MV-4-11 (cell line): ENCODE measurements around the gene BRINP1.

ENCODE experiments used
- DNase-seq: peaks from one replicate; lab custom pipeline; 2025; lab: John Stamatoyannopoulos, UW

BRINP1 gene, protein sequence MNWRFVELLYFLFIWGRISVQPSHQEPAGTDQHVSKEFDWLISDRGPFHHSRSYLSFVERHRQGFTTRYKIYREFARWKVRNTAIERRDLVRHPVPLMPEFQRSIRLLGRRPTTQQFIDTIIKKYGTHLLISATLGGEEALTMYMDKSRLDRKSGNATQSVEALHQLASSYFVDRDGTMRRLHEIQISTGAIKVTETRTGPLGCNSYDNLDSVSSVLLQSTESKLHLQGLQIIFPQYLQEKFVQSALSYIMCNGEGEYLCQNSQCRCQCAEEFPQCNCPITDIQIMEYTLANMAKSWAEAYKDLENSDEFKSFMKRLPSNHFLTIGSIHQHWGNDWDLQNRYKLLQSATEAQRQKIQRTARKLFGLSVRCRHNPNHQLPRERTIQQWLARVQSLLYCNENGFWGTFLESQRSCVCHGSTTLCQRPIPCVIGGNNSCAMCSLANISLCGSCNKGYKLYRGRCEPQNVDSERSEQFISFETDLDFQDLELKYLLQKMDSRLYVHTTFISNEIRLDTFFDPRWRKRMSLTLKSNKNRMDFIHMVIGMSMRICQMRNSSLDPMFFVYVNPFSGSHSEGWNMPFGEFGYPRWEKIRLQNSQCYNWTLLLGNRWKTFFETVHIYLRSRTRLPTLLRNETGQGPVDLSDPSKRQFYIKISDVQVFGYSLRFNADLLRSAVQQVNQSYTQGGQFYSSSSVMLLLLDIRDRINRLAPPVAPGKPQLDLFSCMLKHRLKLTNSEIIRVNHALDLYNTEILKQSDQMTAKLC

DNA sequence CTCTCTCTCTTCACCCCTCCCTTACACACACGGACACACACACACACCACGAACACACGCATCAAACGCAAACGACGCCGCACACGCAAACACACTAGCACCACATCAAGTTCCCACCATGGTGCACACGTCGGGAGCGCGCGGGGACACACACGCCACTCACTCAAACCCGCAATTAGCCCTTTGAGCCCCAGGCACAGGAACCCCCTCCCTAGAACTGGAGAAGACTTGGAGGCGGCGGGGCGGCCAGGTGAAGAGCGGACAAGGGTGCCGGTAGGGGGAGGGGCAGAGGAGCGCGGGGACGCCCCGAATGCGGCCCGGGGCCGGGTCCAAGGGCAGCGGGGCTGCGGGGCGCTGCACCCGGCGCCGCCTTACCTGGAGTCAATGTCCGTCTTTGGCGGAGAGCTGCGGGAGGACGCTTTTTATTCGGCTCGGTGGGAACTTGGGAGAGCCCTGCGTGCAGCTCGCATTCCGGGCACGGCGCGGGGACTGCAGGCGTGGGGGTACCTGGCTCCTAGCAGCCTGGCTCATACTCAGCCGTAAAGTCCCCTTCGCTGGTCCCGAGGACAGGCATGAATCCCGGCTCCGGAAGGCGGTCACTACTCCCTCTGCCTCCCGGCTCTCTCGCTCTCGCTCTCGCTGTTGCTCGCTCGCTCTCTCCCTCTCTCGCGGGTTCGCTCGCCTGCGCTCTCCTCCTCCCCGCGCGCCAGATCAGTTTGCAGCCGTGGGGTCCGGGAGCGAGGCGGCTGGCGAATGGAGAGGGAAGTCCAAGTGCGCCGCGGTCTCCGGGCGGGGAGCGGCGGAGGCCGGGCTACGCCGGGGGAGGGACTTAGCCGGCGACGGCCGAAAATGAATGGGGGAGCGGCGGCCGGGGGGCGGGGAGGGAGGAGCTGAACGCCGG, at the start of gene BRINP1:
BRINP1 (minus strand) TSS at position 755 of the 901 bp plus-strand sequence. CDS start 56,080 bp downstream, outside the sequence.
- no peak for DNase-seq

DNA sequence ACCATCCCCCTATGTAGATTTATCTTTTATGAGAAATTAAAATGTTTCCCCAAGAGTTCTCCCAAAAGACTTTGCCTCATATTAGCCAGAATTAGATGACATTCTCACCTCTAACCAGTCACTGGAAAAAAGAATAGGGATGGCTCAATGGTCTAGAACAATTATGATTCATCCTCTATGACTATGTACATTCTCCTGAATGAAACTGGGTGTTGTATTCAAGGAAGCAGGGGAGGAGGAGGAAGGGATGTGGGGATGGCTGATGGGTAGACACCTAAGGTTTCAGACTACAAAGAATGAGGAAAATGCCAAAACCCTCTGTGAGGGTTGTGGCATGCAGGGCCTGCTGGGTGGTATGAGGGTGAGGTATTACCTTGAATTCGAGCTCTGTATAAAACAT, 49.5 kb upstream of the BRINP1 start:
- DNase-seq, result no peak

DNA sequence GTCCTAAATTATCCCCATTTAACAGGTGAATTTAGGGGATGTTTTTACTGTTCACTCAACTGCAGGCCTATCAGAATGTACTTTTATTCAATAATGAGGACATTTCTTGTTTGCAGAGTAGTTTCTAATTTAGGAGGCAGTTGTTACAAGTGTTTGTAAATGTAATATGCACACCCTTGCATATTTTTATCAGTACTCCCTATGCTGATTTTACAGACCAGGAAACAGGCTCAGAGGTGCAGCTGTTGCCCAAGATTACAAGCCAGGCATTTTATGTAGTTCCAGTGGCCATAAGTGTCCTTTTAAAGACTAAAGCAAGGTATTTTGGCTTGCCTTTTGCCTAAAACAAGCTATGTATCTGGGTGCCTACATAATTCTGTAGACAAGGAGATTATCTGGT, 47.6 kb upstream of the BRINP1 start:
- DNase-seq, result no peak

DNA sequence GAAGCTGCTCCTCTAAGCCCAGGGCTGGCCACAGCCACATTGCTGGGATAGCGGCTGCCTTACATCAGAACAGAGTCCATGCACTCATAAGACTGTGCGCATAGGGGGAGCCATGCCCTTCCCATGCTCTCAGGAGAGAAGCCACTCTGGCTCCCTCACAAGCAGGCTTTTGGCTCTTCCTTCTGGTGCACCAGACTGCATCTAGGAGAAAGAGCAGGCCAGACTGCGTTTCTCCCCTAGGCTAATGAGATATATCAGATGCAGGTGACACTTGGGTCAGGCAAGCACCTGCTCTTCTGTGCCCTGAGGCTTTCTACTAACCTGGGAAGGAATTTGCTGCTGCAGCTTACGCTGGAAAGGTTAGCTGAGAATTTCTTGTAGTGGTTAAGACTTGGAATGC, 43.2 kb upstream of the BRINP1 start:
- no peak for DNase-seq

DNA sequence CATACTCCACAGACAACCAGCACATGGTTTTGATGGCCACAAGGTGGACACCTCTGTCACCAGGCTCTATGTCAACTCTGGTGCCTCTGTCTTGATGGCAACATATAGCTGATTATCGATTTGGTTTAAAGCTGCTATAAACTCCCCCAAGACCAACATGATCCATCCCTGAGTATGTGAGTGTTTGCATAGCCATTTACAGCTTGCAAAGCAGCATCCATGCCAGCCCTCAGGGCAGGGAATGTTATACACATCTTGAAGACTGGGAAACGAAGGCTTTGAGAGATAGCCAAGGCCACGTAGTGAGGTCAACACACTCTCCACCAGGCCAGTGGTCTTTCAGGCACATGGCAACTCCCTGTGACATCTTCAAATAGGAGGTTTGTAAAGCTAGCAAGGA, 40.3 kb upstream of the BRINP1 start:
- DNase-seq, result no peak

DNA sequence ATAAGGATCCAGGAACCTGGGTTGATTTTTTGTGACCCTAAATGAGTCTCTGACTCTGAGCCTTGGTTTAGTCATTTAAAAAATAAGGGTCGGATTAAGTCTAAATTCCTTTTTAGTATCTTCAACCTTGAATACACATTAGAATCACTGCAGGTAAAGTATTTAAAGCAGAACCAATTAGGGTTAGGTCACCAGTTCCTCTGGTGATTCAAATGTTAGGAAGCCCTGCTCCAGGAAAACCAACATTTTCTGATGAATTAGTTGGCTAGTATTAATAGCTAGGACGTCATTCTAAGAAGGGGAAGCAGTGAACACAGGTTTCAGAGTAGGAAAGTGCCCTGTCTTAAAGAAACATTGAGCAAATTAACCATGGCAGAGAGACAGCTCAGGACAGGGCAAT, 31.4 kb upstream of the BRINP1 start:
- DNase-seq, result no peak

DNA sequence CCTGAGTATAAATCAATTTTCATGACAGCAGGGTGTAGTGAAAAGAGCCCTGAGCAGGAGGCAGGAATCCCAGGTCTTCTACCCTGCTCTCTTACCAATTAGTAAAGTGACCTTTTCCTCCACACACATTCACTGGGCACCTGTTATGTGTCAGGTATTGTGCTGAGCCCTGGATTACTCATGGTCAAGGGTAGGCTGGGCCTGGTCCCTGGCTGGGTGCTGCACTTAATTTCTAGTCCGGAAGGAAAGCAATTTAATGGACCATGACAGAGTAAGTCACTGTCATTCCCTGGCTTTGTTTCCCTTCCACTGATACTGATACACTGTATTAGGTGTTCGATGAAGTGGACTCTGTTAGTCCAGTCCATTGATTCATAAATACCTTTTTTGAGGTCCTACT, 29.1 kb upstream of the BRINP1 start:
- DNase-seq, result no peak

DNA sequence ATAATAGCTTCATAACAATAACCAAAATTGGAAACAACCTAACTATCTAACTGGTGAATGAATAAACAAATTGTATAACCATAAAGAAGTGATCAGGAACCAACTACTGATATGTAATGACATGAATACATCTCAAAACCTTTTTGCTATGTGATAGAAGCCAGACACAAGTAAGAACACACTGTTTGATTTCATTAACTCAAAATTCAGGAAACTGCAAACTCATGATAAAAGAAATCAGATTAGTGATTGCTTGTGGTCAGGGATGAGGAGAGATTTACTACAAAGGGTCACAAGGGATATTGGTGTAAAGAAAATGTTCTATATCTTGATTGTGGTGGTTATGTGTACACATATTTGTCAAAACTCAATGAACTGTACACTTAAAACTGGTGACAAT, 22.6 kb upstream of the BRINP1 start:
- no peak for DNase-seq

DNA sequence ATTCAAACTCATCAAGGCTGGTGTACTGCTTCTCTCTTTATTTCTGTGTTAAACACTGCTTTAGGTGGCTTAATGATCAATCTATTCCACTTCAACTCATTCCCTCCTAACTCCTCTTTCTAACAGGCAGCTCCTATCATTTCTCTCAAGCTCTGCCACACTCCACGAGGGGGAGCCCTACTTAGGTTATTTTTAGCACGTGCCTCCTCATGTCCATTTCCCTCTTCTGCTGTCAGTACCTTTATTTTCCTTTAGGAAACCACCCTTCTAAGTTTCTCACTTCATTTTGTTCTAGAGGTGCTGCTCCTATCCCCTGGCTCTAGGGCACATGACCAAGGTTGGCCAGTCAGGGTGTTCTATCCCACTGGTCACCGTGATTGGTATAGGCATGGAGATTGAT, 6.7 kb upstream of the BRINP1 start:
- DNase-seq, result peak; percentile 41

DNA sequence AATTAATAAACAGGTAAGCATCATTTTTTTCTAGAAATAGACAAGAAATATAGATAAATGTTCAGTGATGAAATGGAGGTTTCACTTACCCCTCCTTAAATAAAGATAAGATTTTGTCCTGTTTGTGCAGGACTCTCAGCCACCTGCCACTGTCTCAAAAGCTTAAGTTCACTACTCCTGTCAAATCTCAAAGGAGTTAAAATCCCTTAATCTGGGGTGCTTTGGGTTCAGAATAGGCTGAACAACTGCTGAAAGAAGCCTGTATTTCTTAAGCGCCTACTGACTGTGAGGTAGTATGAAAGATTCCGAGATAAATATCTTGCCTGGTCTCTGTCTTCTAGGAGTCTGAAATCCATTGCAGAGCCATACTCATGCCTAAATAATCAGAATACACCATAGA, 3.7 kb upstream of the BRINP1 start:
- no peak for DNase-seq

DNA sequence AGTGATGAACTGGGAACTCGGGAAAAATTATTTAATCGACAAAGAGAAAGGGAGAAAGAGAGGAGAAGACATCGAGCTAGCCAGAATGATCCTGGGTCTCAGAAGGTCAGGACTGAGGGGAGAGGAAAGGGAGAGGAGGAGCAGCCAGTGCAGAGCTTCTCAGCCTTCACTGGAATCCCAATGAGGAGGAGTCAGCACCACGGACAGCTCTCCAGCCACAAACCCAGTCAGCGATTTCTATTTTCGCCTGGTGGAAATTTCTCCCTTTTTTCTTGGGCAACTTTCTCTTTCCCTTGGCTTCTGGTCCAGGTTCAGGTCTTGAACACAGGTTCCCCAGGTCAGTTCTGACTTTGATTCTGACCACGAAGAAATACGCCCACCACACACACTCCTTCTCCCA, 1.6 kb upstream of the BRINP1 start:
- DNase-seq, result peak; percentile 7

DNA sequence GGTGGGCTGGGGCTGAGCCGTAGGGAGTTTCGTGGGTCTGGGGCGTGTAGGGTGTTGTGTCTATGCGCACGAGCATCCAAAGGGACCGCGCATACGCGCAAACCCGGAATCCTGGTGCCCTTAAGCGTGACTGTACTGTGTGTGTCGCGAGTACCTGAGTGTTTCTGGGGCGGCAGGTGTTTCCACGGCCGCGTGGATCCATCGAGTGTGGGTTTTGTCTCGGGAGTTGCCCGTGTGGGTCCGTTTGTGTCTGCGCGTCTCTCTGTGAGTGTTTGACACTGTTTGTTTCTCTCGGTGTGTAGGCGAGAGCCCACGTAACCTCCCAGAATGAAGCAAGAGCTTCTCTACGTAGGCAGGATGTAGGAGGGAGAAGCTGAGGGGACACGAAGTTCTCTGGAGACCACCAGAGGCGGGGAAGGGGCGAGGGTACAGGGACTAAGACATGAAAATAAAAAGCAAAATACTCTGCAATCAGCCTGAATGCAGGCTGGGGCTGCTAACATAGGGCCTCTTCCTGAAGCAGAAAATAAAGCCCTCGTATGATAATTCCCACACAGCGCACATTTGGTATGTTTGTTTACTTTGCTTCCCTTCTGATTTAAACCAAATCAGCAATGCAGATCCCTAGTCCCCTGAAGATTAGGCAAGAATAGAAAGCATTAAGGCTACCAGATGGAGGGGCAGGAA, 588 bp upstream of the BRINP1 start:
- no peak for DNase-seq

DNA sequence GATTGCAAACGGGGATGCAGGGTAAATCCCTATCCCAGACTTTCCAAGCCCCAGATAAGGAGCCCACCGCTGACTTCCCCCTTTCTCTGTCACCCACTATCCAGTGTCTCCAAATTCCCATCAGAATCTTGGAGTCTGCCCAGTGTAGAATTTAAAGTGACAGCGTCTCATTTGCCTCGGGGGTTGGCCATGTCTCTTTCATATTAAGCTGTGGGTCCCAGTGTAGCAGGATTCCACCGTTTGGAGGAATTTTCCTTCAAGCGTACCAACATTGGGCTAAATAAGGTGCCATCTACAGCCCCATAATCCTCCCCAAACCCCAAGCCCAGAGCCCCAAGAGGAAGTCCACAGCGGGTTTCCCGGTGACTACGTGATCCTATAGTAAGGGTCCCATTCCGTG, 1.1 kb downstream of the BRINP1 start:
- no peak for DNase-seq

DNA sequence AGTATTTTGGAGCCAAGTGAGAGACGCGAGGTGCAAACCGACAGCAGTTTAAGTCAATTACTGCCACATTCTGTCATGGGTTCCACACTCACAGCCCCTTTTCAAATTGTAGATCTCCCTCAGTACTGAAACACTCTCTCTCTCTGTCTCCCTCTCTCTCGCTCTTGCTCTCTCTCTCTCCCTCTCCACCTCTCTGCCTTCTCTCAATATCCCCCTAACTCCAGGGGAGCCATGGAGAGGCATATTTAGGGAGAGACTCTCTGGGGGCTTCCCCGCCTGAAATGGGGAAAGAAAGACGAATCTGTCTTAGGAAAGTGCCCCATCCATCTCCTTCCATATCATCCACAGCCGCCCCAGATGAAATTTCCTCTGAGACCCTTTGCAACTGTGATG, 1.6 kb downstream of the BRINP1 start:
- DNase-seq, result no peak

DNA sequence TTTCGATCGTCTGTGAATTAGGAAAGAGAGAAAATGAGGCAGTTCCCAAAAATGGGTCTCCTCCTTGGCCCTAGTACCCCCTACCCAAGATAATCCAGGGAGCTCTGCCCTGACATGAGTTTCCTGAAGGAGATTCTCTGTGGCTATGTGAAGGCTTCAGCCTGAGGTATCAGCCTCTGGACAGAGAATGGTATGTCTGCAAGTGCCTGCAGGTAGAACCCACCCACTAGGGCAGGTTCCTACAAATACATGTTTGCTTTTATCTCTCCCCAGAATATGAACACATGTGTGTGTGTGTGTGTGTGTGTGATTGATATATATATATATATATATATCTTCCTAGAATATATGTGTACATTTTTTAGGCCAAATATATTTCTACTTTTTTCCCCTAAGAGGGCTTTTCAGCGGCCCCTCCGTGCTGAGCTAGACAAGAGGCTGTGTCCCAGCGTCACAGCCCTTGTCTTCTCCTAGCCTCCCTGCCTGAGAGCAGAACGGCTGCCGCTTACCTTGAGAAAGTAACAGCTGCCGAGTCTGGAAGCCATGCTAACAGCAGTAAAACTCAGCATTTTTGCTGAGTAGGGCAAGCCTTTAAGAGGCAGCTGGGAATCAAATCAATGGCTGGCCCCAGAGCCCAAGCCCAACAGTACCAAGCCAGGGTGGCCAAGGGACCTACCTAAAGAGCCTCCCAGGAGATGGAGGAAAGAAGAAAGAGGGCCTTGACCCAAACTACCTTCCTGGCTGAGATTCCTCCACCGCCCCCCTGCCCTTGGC, 2.1 kb downstream of the BRINP1 start:
- DNase-seq, result no peak

DNA sequence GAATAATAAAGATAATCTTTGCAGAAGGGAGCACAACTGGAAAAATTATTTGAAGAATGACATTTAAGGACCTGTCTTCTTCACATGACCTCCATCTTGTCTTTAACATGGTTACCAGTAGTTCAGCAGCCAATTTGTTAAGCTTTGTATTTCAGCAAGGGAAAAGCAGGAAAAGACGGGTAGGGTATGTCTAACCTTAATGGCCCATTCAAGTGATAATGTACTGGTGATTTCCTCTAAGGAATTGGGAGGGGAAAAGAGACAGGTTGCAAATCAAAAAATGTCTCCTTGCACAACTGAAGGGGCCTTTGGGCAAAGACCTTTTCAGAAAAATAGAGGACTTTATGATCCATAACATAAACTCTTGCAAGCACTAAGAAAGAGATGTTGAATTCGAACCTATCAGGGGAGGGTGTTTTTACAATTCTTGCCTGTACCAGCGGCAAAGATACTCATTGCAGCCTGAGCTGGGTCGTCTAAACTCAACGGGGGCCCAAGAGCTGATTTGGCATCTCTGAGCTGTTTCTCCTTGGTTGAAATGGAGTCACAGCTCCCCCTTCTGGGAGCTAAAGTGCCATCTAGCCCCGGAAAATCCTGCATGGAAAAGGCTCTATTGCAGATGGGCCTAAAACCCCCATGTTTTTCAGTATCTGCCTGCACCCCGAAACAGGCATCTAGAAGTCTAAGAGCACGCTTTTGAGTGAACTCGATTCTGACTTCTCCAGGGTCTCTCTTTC, 3.8 kb downstream of the BRINP1 start:
- DNase-seq, result peak; percentile 13

DNA sequence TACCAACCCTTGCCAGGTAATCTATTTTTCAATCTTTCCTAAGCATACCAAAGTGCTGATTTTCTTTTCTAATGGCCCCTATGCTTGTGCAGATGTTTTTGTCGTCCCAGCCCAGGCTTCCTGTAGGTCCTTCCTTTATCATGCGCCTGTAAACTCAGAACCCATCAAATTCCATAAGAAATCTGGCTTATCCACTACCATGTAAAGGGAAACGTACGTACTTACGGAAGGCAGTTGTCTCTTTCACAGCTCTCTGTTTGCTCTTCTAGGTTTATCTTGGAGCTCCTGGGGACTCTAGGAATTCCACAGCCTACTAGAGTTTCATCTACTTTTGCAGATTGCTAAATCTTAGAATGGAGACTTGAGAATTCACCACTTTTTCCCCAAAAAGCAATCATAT, 9.0 kb downstream of the BRINP1 start:
- DNase-seq, result no peak

DNA sequence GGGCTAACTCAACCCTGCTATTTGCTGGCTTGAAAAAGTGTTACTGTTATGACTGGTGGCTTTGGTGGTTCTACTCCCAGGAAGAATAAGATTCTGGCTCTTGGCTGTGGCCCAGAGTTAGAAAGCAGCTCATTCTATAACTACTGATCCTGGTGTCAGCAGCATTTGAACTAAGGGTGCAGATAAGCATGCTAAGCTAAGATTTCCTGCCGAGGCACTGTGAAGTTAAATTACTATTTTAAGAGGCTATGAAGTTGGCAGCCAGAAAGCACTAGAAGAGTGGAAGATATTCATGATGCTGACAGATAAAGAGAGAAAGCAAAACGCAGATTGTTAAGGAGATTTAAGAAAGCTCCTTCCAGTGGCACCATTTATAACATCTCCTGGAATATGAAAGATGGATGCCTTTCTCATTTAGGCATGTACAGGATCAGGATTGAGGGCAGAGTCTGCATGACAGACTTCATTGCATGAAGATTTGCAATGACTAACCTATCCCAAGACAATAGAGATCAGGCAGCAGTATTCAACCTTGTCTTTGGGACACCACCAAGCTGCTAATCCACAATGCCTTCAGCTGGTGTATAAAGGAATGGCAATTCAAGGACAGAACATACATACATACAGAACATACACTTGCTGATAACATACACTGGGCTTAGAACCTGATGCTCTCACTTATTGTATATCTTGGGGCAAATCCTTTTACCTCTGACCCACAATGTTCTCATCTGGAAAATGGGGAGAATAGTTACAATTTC, 11.7 kb downstream of the BRINP1 start:
- DNase-seq, result no peak

DNA sequence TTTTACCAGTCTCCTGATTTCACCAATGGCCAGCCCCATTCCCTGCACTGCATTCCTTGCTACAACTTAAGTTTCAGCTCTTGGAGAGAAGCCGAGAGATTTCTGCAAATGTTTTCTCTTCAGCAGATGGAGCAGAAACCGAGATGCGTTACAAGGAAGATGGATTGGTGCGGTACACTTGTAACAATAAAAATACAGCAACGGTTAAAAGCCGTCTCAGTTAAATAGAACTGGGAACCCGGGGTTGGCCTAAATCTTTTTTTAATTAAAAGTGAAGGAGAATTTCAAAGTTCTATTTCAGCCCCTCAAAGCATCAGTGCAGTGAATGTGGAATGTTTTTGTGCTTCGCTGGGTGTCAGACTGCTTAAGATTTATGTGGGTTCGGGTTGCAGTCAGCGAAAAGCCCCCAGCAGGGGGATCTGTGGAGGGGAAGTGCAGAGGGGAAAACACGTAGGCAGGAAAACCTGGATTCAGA, 19.8 kb downstream of the BRINP1 start:
- no peak for DNase-seq
